Activated naive CD8-positive, alpha-beta T cell (primary cell): ENCODE measurements around the gene DBN1.

ENCODE experiments used
- H3K27ac Mint-ChIP-seq: one replicate; pipeline ENCODE4 v1.8.0; 2021; ENCODE audit warnings: mixed read lengths
- H3K27me3 Mint-ChIP-seq: one replicate; pipeline ENCODE4 v1.8.0; 2021; ENCODE audit warnings: mixed read lengths
- H3K36me3 Mint-ChIP-seq: one replicate; pipeline ENCODE4 v1.8.0; 2021; ENCODE audit warnings: mixed read lengths
- H3K4me1 Mint-ChIP-seq: one replicate; pipeline ENCODE4 v1.8.0; 2021; ENCODE audit warnings: low read depth, mixed read lengths
- H3K4me3 Mint-ChIP-seq: one replicate; pipeline ENCODE4 v1.8.0; 2021; ENCODE audit warnings: mild to moderate bottlenecking, mixed read lengths
- H3K9me3 Mint-ChIP-seq: one replicate; pipeline ENCODE4 v1.8.0; 2021; ENCODE audit warnings: low read depth, mixed read lengths

The DBN1 gene

DNA sequence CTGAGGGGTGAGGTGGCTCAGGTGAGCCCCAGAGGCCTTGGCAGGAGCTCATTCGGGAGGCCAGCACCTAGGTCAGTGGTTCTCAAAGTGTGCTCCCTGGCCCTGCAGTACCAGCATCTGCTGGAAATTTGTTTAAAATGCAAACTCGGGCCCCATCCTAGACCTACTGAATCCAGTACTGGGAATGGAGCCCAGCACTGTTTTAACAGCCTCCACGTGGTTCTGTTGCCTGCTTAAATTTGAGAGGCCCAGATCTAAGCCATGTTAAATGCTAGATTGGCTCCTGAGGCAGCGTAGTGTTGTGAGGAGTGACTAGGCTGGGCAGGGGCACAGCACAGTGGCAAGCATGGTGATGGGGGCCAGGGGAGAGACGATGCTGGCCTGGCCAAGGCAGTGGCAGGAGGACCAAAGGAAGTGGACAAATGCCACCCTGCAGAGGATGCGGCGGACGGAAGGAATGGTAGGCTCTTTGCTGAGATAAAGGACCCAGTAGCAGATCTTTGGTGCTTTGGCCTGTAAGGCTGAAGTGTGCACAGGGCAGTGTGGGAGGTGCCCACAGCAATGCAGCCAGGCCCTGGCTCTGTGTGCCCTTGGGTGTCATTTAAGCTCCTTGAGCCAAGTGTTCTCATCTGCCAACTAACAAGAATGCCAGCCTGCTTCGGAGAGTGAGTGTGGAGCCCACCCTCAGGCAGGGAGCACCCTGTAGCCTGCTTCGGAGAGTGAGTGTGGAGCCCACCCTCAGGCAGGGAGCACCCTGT, 22.6 kb downstream of the DBN1 start:
- peaks cover 32% of the 10 kb centered on the region for H3K4me1 Mint-ChIP-seq
- H3K27me3 Mint-ChIP-seq, result no peaks in the 10 kb centered on the region
- no peaks in the 10 kb centered on the region for H3K36me3 Mint-ChIP-seq
- H3K4me3 Mint-ChIP-seq, result no peak overlapping the region
- H3K27ac Mint-ChIP-seq, result peak overlapping the region; percentile 3
- H3K9me3 Mint-ChIP-seq, result no peaks in the 10 kb centered on the region

DNA sequence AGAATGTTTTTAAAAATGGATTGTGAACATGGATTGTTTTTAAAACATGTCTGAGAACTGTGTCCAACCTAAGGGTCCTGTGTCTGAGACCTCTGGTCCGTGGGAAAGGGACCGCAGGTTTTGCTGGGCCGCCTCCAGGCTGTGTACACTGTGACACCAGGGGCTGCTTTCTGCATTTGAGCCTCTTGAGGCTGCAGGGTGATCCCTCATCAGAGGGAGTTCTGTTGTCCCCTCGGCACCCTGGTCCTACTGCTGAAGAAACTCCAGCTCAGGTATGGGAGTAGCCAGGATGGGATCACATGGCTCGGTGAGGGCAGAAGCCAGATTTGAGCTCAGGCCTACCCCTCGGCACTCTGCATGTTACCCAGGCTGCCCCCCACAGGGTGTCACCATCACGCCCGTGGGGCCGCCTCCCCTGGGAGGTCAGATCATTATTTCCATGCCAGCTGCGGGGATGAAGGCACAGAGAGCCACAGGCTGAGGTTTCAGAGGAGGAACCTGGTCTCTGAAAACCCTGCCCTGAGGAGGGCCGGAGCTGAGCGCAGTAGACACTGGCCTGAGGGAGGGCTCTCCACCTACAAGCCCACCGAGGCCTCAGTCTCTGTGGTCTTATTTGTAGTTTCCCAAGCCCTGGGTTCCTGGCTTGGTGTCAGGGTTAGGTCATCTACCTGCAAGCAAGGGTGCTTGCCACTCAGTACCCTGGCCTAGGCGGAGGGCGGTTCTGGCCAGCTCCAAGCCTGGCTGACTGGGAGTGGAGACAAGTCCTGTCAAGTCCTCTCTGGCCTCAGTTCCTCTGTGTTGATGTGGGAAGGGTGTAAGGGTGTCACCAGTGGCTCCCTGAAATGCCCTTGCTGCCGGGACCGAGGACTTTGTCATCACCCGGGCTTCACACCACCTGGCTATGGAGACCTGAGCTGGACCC, 24.0 kb downstream of the DBN1 start:
- Mint-ChIP-seq H3K27me3 (no peaks in the 10 kb centered on the region), H3K9me3 (no peaks in the 10 kb centered on the region), H3K4me1 (peaks cover 46% of the 10 kb centered on the region), H3K27ac (no peak overlapping the region), H3K4me3 (no peak overlapping the region), H3K36me3 (no peaks in the 10 kb centered on the region)

DNA sequence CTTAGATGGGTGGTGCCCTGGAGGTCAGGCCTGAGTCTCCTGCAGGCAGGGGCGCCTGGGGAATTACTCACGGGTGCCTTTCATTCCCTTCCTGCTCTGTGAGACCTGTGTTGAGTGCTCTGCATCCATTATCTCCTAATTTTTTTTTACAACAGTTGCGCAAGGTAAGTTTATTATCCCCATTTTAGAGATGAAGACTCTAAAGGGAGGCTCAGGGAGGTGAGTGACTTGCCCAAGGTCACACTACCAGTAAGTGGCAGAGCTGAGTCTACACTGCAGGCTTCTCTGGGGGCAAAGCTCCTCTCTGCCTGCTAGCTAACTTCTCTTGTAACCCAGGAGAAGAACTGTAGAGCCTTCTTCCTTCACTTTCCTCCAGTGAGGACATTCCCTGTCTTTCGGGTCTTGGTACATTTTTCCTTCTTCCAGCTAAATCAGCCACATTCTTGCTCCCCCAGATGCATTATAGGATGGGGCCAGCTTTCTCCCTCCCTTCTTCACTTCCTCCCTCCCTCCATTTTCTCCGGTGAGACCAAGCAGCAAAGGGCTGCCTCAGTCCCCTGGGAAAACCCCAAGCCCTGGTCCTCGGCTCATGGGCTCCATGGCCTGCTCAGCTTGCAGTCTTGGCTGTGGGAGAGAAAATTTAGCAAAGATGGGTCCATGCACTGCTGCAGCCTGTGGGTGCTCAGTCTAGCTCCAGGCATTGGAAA, 25.0 kb downstream of the DBN1 start:
- Mint-ChIP-seq H3K27me3 (no peaks in the 10 kb centered on the region), H3K27ac (peak overlapping the region; percentile 73), H3K9me3 (no peaks in the 10 kb centered on the region), H3K4me1 (peaks cover 48% of the 10 kb centered on the region), H3K4me3 (peak overlapping the region; percentile 85), H3K36me3 (no peaks in the 10 kb centered on the region)

DNA sequence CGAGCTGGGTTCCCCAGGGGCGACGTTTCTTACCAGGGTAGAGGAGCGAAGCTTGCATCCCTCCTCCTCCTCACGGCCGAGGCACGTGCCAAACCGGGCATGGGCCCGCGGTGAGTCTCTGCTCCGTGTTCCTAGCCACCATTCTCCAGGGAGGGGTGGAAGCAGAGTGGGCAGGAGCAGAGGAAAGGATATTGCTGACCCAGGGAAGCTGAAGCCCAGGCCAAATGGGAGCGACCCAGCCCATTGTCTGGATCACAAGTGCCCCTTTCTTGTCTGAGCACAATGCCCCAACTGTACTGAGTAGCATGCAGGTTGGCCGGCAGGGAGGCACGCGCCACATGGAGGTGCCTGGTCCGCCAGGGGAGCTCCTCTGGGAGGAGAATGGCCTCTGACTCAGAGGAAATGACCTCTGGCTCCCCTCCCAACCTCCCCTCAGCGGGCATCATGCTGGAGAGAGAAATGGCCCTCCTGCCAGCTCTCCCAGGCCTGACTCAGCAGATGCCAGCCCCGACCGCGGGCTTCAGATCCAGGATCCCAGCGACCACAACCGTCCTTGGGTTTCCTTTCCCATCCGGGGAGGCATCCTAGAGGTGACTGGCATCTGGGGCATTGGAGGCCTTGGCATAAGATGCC, 25.7 kb downstream of the DBN1 start:
- Mint-ChIP-seq H3K4me1 (peaks cover 44% of the 10 kb centered on the region), H3K9me3 (no peaks in the 10 kb centered on the region), H3K27me3 (no peaks in the 10 kb centered on the region), H3K27ac (peak overlapping the region; percentile 61), H3K36me3 (no peaks in the 10 kb centered on the region), H3K4me3 (peak overlapping the region; percentile 85)

DNA sequence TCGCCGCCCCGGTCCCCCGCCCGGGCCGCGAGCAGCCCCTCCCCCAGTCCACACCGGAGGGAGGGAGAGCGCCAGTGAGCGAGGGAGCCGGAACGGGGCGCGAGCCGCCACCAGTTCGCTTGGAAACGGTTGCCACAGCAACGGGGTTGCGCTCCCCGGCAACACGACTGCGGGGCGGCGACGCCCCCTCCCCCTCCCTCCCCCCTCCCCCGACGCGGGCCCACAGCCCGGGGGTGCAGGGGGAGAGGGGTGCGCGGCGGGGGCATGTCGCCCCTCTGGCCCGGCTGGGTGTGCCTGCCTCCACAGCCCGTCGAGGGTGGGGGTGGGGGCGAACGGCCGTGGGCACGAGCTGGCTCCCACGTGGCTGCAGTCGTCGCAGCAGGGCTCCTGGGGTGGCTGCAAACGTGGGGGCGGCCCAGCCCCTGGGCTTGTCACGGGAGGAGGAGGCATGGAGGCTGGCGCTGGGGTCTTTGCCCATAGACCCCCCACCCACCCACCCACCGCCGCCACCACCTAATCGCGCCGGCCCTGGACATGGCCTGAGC, 26.3 kb downstream of the DBN1 start:
- H3K27ac Mint-ChIP-seq, result no peak overlapping the region
- H3K4me1 Mint-ChIP-seq, result peaks cover 43% of the 10 kb centered on the region
- H3K4me3 Mint-ChIP-seq, result no peak overlapping the region
- no peaks in the 10 kb centered on the region for H3K27me3 Mint-ChIP-seq
- H3K36me3 Mint-ChIP-seq, result no peaks in the 10 kb centered on the region
- H3K9me3 Mint-ChIP-seq, result no peaks in the 10 kb centered on the region

DNA sequence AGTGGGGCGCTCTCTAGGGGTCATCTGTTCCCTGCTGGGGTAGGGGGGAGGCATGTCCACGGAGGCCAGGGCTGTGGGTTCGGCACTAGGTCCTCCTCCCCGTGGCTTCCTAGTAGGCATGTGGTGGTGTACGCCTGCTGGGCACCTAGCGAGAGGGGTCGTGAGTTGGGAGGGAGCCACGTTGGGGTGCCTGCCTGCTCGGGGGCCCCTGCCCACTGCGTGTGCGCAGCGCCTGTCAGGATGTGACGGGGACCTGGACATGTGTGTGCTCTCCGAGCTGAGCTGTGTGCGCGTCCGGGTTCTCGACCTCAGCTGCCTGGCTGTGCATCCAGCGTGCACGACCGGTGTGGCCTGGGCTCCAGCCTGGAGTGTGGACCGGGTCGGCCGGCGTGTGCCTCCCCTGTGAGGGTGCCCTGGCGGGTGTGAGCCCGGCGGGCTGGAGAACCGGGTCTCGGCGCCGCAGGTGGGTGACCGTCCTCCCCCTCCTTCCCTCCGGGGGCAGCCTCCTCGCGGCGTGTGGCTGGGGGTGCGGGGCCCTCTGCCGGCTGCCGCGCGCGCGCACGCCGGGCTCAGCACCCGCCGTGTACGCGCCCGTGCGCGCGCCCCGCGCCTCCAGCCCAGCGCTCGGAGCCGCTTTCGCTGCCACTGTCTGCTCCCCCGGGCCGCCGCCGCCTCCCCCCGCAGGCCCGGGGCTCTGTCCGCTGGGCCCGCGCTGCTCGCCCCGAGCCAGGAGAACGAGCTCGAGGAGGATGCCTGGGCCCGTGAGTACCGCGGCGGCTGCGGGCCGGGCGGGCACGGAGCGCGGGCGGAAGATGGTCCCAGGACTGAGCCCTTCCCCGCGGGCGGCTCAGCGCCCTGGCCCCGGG, 27.0 kb downstream of the DBN1 start, which contains the start of gene PRR7:
Gene PRR7, plus strand, starts transcription at position 615 of the 866 bp plus-strand sequence. CDS start 8,254 bp downstream, outside the sequence.
- Mint-ChIP-seq H3K4me1 (peaks cover 41% of the 10 kb centered on the region), H3K36me3 (no peaks in the 10 kb centered on the region)

DNA sequence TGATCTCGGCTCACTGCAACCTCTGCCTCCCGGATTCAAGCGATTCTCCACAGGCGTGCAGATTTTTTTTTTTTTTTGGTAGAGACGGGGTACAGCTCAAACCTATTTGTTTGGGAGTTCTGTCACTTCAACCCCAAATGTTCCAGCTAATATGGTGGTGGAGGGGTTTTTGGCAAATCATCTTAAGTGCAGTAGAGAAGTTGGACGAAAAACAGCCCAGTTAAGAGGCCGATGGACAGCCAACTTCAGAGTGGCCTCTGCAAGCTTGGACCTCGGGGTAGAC, 27.6 kb downstream of the DBN1 start:
- H3K9me3 Mint-ChIP-seq, result no peaks in the 10 kb centered on the region
- H3K4me1 Mint-ChIP-seq, result peaks cover 43% of the 10 kb centered on the region
- peak overlapping the region; percentile 87 for H3K4me3 Mint-ChIP-seq
- no peaks in the 10 kb centered on the region for H3K36me3 Mint-ChIP-seq
- H3K27ac Mint-ChIP-seq, result peak overlapping the region; percentile 93
- no peaks in the 10 kb centered on the region for H3K27me3 Mint-ChIP-seq

More for the DNA sequence above, 27.0 kb downstream of the DBN1 start, which contains the start of gene PRR7:
- Mint-ChIP-seq H3K4me3 (peak within 1 kb of the TSS; percentile 87), H3K27ac (peak within 1 kb of the TSS; percentile 93), H3K27me3 (no peaks in the 10 kb centered on the region), H3K9me3 (no peaks in the 10 kb centered on the region)

DNA sequence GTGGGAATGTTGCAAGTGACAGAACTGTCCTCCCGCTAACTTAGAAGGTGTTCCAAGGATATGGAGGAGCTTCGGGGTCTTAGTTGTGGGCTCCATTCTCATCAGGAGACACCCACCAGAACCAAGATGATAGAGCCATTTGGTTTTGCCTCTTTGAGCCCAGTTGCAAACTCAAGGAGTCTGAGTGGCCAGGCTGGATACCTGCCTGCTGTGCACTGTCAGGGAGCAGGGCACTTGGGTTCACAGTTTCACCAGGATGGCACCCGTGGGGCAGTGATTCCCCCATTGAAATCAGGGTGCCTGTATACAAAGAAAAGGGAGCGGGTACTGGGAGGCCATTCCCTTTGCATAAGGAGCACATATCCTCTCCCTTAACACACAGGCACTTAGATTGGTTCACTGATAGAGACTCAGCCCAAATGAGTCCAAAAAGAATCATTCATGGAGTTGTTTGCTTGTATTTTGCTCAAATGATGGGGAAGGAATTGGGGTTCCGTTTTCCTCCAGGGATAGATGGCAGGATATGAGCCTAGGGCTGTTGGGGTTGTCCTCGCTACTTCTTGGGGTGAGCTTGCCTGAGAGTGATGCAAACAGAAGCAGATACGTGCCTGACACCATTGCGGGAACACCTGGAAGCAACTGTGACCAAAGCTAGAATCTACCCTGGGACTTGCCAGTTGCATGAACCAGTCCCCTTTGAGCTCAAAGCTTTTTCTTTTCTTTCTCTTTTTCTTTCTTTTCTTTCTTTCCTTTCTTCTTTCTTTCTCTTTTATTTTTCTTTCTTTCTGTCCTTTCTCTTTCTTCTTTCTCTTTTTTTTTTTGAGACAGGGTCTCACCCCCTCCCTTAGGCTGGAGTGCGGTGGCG, 28.1 kb downstream of the DBN1 start:
- peaks cover 44% of the 10 kb centered on the region for H3K4me1 Mint-ChIP-seq
- H3K4me3 Mint-ChIP-seq, result peak overlapping the region; percentile 87
- peak overlapping the region; percentile 93 for H3K27ac Mint-ChIP-seq
- H3K27me3 Mint-ChIP-seq, result no peaks in the 10 kb centered on the region
- H3K9me3 Mint-ChIP-seq, result no peaks in the 10 kb centered on the region
- H3K36me3 Mint-ChIP-seq, result no peaks in the 10 kb centered on the region

DNA sequence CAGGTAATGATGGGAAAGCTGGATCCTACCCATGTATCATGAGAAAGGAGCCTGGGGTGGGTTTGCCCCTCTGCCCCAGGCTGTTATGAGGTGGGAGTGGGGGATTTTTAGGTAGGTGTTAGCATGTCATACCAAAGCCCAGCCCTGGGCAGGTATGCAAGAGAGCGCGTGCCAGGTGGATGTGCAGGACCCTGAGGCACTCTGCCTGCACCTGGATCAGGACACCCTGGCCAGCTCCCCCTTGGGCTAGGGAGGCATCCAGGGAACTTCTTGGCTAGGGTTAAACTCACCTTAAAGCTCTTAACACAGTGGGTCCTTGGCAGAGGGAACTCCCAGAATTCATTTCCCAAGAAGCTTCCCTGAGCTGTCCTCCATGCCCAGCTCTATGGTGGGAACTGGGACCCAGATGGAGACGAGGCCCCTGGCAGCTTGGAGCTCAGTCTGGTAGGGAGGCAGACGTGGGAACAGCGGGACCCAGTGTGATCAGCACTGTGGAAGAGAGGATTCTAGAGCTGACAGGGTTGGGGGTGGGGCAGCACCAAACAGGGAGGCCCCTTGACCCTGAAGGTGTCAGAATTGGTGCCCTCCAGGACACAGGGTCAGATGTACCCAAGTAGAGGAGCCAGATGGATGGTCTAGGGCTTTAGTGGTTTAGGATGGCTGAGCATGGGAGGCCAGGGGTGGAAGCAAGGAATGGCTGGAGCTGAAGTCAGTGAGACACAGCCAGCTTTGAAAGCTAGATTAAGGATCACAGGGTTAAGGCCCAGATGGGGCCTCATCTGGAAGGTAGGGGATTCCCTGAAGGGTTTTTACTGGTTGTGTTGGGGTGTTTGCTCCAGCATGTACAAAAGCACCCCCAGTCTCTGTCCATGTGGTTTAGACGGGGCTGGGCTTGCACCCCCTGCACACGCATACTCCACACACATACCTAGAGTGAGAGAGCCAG, 29.1 kb downstream of the DBN1 start:
- H3K36me3 Mint-ChIP-seq, result peaks cover 4% of the 10 kb centered on the region
- no peaks in the 10 kb centered on the region for H3K27me3 Mint-ChIP-seq
- H3K27ac Mint-ChIP-seq, result peak overlapping the region; percentile 93

DNA sequence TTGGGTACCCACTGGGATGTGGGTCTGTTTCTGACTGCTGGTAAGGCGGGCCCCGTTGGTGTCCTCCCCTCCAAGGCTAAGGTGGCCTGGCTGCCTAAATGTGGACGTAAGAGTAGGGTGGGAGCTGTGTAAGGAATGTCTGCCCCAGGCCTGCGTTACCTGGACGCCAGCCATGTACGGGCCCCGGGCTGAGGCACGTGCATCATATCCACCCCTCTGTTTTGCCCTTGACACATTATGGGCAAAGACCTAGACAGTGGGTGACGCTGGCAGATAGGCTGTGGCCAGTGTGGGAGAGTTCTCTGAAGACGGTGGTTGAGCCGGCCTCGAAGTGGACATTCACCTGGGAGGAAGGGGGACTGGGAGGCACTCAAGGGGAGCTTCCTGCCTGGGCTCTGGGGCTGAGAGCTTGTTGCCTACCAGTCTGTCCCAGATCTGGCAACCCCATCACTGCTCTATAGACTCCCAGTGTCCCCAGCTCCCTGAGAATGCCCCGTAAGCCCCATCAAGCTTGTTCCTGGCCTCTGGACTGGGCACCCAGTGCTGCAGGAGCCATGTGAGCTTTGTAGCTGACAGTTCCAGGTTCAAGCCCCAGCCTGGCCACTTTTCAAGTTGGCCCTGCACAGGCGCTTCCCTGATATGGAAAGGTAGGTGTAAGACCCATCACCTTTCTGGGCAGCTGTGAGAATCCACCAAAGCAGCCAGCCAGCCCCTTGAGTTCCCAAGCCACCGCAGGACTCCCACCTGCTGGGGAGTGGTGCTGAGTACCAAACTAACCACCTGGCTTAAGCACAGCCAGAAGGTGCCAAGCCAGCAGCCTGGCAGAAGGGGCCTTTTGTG, 30.1 kb downstream of the DBN1 start:
- Mint-ChIP-seq H3K27ac (peak overlapping the region; percentile 28), H3K9me3 (no peaks in the 10 kb centered on the region), H3K4me1 (peaks cover 56% of the 10 kb centered on the region), H3K27me3 (no peaks in the 10 kb centered on the region), H3K4me3 (no peak overlapping the region), H3K36me3 (peaks cover 6% of the 10 kb centered on the region)

More for the DNA sequence above, 29.1 kb downstream of the DBN1 start:
- H3K4me1 Mint-ChIP-seq, result peaks cover 53% of the 10 kb centered on the region
- H3K4me3 Mint-ChIP-seq, result peak overlapping the region; percentile 87
- no peaks in the 10 kb centered on the region for H3K9me3 Mint-ChIP-seq

DNA sequence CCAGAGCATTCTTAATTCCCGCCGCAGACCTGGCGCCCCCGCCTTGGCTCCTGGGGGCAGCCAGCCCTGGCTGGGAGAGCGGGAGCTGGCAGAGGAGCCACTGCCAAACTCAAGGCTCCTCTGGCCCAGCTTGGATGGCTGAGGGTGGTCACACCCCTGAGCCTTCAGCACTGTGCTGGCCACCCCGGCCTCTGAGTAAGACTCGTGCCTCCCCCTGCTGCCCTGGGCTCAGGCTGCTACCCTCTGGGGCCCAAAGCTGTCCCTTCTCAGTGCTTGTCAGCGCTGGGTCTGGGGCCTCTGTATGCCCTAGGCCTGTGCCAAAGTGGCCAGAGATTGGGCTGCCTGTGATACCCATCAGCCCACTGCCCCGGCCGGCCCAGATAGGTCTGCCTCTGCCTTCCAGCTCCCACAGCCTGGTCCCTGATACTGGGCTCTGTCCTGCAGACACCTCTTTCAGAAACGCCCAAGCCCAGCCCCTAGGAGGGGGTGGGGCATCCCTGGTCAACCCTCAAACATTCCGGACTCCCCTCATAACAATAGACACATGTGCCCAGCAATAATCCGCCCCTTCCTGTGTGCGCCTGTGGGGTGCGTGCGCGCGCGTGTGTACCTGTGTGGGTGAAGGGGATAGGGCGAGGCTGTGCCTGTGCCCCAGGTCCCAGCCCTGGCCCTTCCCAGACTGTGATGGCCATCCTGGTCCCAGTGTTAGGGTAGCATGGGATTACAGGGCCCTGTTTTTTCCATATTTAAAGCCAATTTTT, 31.2 kb downstream of the DBN1 start:
- no peaks in the 10 kb centered on the region for H3K27me3 Mint-ChIP-seq
- no peaks in the 10 kb centered on the region for H3K9me3 Mint-ChIP-seq
- peaks cover 57% of the 10 kb centered on the region for H3K4me1 Mint-ChIP-seq
- no peak overlapping the region for H3K4me3 Mint-ChIP-seq
- peak overlapping the region; percentile 66 for H3K27ac Mint-ChIP-seq
- peaks cover 11% of the 10 kb centered on the region for H3K36me3 Mint-ChIP-seq
